ENCODE data around the gene FANCF.

FANCF gene

DNA sequence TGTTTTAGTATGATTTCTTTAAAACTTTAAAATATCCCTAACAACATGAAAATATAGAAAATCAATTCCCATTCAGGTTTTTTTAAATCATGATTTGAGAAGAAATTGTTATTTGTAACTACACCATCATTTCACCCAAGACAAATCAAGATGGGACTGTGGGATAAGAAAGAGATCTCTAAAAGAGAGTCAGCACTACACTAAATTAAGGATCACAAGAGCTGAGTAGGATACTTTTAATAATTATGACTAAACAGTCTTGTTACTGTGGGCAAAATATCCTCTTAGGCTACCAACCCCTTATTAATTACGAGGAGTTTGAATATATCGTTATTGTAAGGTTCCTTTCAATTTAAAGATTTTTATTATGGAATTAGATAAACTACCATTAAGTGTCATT lies 43.7 kb upstream of the FANCF start:
- no peak for TF ChIP-seq ZBTB7A (IDR thresholded peaks at IDR 0.05; ENCODE audit: low read depth)
- TF ChIP-seq TAF1 (IDR thresholded peaks at IDR 0.05; ENCODE audit: low read depth): no peak
- no peak for TF ChIP-seq NFIC (IDR thresholded peaks at IDR 0.05)
- no peak for TF ChIP-seq EP300 (IDR thresholded peaks at IDR 0.05; ENCODE audit: borderline replicate concordance)
- no peak for TF ChIP-seq EGR1 (IDR thresholded peaks at IDR 0.05)

DNA sequence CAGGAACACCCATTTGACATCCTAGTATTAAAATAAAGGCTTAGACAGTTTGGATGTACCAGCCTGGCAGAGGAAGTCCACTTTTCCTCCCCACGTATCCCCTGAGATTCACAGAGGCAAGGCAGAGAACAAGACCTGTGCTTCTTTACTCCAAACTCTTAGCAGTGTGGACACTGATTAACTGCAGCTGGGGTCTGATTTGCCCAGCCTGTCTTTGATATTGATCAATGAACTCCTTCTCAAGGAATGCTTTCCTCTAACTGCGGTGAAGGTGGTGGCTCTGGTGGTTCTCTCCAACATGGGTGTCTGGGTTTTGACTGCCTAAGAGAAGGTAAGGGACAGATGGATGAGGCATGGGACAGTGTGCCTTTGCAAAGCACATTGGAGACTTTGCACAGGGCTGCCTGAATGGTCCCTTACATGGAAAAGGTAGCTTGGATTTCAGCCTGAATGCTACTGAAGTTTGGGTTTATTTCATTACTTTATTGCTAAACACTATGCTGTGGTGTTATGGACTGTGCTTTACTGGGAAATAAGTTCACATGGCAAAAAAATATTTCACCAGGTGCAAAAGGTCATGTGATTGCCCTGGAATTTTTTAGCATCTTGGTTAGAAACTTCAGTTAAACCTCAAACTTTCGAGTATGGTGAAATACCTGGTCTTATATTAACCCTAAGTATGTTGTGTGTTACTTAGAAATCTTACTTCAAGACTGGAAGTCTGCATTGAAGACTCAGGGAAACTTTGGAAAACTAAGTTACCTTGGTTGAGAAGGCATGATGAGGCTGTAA lies 42.6 kb upstream of the FANCF start:
- TF ChIP-seq CREB1 (IDR thresholded peaks at IDR 0.05; ENCODE audit: low read depth) (no peak), TCF12 (IDR thresholded peaks at IDR 0.05; ENCODE audit: low read depth) (no peak), TAF1 (IDR thresholded peaks at IDR 0.05; ENCODE audit: low read depth) (no peak), RAD21 (IDR thresholded peaks at IDR 0.05; ENCODE audit: low read depth) (no peak), EGR1 (IDR thresholded peaks at IDR 0.05) (no peak), CEBPB (IDR thresholded peaks at IDR 0.05) (no peak), NFIC (IDR thresholded peaks at IDR 0.05) (no peak), YY1 (IDR thresholded peaks at IDR 0.05; ENCODE audit: low read depth) (no peak)
- TF ChIP-seq, protein P1, sequence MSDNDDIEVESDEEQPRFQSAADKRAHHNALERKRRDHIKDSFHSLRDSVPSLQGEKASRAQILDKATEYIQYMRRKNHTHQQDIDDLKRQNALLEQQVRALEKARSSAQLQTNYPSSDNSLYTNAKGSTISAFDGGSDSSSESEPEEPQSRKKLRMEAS (IDR thresholded peaks at IDR 0.05): no peak
- TF ChIP-seq, protein P2, sequence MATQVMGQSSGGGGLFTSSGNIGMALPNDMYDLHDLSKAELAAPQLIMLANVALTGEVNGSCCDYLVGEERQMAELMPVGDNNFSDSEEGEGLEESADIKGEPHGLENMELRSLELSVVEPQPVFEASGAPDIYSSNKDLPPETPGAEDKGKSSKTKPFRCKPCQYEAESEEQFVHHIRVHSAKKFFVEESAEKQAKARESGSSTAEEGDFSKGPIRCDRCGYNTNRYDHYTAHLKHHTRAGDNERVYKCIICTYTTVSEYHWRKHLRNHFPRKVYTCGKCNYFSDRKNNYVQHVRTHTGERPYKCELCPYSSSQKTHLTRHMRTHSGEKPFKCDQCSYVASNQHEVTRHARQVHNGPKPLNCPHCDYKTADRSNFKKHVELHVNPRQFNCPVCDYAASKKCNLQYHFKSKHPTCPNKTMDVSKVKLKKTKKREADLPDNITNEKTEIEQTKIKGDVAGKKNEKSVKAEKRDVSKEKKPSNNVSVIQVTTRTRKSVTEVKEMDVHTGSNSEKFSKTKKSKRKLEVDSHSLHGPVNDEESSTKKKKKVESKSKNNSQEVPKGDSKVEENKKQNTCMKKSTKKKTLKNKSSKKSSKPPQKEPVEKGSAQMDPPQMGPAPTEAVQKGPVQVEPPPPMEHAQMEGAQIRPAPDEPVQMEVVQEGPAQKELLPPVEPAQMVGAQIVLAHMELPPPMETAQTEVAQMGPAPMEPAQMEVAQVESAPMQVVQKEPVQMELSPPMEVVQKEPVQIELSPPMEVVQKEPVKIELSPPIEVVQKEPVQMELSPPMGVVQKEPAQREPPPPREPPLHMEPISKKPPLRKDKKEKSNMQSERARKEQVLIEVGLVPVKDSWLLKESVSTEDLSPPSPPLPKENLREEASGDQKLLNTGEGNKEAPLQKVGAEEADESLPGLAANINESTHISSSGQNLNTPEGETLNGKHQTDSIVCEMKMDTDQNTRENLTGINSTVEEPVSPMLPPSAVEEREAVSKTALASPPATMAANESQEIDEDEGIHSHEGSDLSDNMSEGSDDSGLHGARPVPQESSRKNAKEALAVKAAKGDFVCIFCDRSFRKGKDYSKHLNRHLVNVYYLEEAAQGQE (IDR thresholded peaks at IDR 0.05; ENCODE audit: low read depth): no peak
- TF ChIP-seq, protein P3, sequence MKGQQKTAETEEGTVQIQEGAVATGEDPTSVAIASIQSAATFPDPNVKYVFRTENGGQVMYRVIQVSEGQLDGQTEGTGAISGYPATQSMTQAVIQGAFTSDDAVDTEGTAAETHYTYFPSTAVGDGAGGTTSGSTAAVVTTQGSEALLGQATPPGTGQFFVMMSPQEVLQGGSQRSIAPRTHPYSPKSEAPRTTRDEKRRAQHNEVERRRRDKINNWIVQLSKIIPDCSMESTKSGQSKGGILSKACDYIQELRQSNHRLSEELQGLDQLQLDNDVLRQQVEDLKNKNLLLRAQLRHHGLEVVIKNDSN (IDR thresholded peaks at IDR 0.05): no peak

DNA sequence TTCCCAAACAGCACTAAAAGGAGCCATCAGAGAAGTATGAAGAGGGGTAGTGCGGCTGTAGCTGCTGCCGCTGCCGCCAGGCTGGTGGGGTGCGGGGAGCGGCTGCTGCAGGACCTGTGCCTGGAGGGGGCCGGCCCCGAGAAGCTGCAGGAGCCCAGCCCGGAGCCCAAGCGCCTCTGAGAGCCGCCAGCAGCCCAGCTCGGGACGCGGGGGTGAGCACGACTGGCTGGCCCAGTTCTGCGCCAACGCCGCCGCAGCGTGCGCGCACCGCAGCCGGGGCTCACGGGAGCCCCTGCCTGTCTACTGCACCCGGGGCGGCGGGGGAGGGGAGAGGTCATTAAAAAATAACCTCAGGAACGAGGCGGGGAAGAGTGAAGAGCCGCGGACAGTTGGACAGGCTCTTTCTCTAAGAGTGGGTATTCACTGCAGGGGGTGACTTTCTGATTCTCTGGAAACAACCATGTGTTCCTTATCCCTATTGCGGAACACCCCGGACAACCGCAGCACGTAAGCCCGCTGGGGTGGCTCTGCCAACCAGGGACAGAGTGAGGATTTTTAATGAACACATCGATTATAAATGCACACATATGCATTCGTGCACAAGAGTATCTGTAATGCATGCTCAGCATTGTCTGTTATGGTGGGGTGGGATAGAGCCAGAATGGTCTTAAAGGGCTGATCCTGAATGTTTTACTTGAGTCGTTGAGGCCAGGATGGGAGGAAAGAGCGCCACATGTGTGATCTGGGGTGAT lies 41.2 kb upstream of the FANCF start:
- TF ChIP-seq NFIC (IDR thresholded peaks at IDR 0.05) (no peak), EGR1 (IDR thresholded peaks at IDR 0.05) (no peak; the same call in 1 of the 2 replicates), TCF12 (IDR thresholded peaks at IDR 0.05; ENCODE audit: low read depth) (no peak), TEAD4 (IDR thresholded peaks at IDR 0.05) (no peak), FOXM1 (IDR thresholded peaks at IDR 0.05; ENCODE audit: borderline replicate concordance, low read depth) (no peak), CEBPB (IDR thresholded peaks at IDR 0.05) (no peak), YY1 (IDR thresholded peaks at IDR 0.05; ENCODE audit: low read depth) (no peak), RAD21 (IDR thresholded peaks at IDR 0.05; ENCODE audit: low read depth) (no peak), EP300 (IDR thresholded peaks at IDR 0.05; ENCODE audit: borderline replicate concordance) (no peak)
- TF ChIP-seq, protein P2 (IDR thresholded peaks at IDR 0.05; ENCODE audit: low read depth): no peak
- TF ChIP-seq, protein P3 (IDR thresholded peaks at IDR 0.05): no peak

DNA sequence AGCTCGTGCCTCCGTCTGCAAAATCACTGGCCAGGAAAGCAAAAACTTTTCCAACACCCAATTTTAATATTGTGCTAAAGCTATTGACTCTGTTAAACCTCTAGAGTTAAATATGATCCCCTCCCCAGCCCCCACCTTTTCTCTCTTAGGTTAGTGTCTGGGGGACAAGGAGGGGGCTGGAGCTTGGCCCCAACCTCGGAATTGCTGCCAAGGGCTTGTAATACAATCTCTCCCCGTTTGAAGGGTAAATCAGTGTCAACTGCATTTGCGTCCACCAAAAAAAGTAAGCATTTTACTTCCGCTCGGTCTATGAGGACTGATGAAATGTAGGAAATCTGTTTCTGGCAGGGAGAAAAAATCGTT lies 40.7 kb upstream of the FANCF start, which contains the start of gene GAS2:
Gene GAS2, plus strand, starts transcription at position 287 of the 363 bp plus-strand sequence. CDS start 8,259 bp downstream, outside the sequence.
- TF ChIP-seq EGR1 (IDR thresholded peaks at IDR 0.05) (no peak), RAD21 (IDR thresholded peaks at IDR 0.05; ENCODE audit: low read depth) (no peak), TCF12 (IDR thresholded peaks at IDR 0.05; ENCODE audit: low read depth) (no peak), ZBTB7A (IDR thresholded peaks at IDR 0.05; ENCODE audit: low read depth) (no peak), CREB1 (IDR thresholded peaks at IDR 0.05; ENCODE audit: low read depth) (no peak), CEBPB (IDR thresholded peaks at IDR 0.05) (no peak), TEAD4 (IDR thresholded peaks at IDR 0.05) (no peak), YY1 (IDR thresholded peaks at IDR 0.05; ENCODE audit: low read depth) (no peak)
- TF ChIP-seq, protein P2 (IDR thresholded peaks at IDR 0.05; ENCODE audit: low read depth): no peak
- TF ChIP-seq, protein P3 (IDR thresholded peaks at IDR 0.05): no peak
- TF ChIP-seq, protein P1 (IDR thresholded peaks at IDR 0.05): no peak

All from Ishikawa (cell line).